VCaP (cell line): ENCODE data around the gene NCOA7.
"Not testable (repeated sequence)": the region's sequence is repeated elsewhere in the genome, so short reads cannot be mapped to it uniquely, and the experiment has no call there.

Experiments
- H3K27ac ChIP-seq: fragments of 450-650 bp; 2 replicates; pipeline ENCODE4 v1.5.1; 2017
- TF ChIP-seq, protein P1 (sequence below): fragments of 450-650 bp; conservative IDR thresholded peaks from 2 replicates; pipeline ENCODE4 v1.5.1; 2017; ENCODE audit warnings: mild to moderate bottlenecking, moderate library complexity

Gene NCOA7

GRCh38 chr6:125959041-125959440, 168.3 kb downstream of the NCOA7 start:
- no peak overlapping the region for H3K27ac ChIP-seq
- TF ChIP-seq, protein P1, sequence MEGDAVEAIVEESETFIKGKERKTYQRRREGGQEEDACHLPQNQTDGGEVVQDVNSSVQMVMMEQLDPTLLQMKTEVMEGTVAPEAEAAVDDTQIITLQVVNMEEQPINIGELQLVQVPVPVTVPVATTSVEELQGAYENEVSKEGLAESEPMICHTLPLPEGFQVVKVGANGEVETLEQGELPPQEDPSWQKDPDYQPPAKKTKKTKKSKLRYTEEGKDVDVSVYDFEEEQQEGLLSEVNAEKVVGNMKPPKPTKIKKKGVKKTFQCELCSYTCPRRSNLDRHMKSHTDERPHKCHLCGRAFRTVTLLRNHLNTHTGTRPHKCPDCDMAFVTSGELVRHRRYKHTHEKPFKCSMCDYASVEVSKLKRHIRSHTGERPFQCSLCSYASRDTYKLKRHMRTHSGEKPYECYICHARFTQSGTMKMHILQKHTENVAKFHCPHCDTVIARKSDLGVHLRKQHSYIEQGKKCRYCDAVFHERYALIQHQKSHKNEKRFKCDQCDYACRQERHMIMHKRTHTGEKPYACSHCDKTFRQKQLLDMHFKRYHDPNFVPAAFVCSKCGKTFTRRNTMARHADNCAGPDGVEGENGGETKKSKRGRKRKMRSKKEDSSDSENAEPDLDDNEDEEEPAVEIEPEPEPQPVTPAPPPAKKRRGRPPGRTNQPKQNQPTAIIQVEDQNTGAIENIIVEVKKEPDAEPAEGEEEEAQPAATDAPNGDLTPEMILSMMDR, result no peak

GRCh38 chr6:125961117-125961516, 170.4 kb downstream of the NCOA7 start:
- H3K27ac ChIP-seq, result no peak overlapping the region
- TF ChIP-seq, protein P1, result no peak

- no peak overlapping the region for H3K27ac ChIP-seq
- TF ChIP-seq, protein P1, result no peak
Observed at GRCh38 chr6:125962900-125963497, 172.2 kb downstream of the NCOA7 start.

GRCh38 chr6:125963817-125964216, 173.1 kb downstream of the NCOA7 start:
- TF ChIP-seq, protein P1, result no peak
- H3K27ac ChIP-seq, result no peak overlapping the region

DNA sequence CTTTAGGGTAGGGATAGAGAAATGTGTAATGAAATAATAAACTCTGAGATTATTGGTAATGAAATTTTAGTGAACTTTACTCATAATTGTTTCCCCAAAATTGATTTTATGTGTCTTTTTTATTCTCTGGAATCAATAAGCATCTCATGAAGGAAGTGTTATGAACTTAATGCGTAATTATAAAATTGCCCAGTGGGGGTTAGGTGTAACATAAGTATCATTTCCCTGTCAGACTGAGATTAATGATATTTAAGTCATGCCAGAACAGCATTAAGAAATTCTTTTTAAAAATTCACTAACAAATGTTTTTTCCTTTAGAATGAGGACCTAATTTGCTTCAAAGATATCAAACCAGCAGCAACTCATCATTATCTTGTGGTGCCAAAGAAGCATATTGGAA, 175.8 kb downstream of the NCOA7 start:
- no peak overlapping the region for H3K27ac ChIP-seq
- TF ChIP-seq, protein P1, result no peak

DNA sequence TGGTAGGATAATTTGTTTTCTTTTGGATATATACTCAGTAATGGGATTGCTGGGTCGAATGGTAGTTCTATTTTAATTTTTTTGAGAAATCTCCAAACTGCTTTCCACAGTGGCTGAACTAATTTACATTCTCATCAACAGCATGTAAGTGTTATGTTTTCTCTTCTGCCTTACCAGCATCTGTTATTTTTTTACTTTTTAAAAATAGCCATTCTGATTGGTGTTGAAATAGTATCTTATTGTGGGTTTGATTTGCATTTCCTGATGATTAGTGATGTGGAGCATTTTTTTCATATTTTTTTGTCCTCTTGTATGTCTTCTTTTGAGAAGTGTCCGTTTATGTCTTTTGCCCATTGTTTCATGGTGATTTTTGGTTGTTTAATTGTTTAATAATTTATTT, 177.7 kb downstream of the NCOA7 start:
- TF ChIP-seq, protein P1, result no peak

DNA sequence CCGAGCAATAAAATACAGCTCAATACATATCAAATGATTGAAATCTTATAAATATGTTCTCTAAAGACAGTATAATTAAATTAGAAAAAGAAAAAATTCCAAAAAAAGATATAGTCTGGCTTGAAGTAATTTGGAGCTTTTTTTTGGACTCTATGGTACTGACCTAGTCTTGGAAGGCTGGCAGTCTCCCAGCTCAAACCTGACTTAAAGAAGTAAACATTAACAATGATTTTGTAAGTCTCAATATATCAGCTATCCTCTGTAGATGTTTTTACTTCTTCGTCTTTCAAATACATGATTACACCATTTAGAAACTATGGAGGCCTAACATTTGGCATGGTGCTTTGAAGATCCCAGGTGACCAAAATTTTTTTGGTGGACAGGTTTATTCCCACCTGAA, 180.0 kb downstream of the NCOA7 start:
- TF ChIP-seq, protein P1, result no peak
- H3K27ac ChIP-seq, result no peak overlapping the region

More for the DNA sequence above, 177.7 kb downstream of the NCOA7 start:
- no peak overlapping the region for H3K27ac ChIP-seq

GRCh38 chr6:125972478-125972877, 181.7 kb downstream of the NCOA7 start:
- not testable (repeated sequence) for H3K27ac ChIP-seq
